DOHH2 (cell line): ENCODE measurements around the gene DIP2C.

Experiments used
- EZH2phosphoT487 ChIP-seq: fragments of 200-600 bp; sonication (generic); IDR thresholded peaks from 2 replicates; pipeline ENCODE4 v1.6.1; 2017; ENCODE audit warnings: borderline replicate concordance, mild to moderate bottlenecking, antibody characterized with exemption, low read length, moderate library complexity, mixed read lengths
- TF ChIP-seq, protein P1 (sequence below): fragments of 200-600 bp; sonication (generic); IDR thresholded peaks from one replicate; pipeline ENCODE4 v1.5.1; 2014; ENCODE audit warnings: antibody characterized with exemption, mild to moderate bottlenecking, low read depth, low read length; ENCODE audit not compliant: poor library complexity, severe bottlenecking

DNA sequence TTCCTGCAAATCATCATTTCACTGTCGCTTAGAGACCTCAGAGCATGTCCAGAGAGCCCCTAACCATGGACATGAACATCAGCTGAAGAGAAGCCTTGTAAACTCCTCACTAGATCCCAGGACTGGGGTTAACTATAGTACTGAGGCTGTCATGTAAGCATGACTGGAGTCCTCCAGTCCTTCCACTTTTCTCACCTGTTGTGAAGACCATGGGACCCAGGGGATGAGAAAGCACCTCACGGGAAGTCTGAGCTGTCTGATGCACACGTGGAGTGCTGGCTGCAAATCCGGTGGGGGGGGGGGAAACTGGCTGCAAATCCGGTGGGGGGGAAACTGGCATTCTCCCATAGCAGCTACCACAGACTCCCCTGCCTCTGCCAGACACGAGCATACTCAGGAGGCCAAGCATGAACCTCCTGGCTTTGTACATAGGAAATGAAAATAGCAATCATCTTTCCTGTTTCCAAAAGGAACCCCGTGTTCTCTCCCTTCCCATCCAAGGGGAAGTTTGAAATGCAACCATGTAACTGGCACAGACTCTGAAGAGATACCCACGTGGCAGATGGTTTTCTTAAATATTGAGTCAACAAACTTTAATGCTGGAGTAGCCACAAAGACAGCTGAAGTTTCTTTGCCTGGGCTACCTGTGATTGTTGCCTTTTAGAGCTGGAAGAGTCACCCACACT lies 292.8 kb downstream of the DIP2C start:
- TF ChIP-seq, protein P1, sequence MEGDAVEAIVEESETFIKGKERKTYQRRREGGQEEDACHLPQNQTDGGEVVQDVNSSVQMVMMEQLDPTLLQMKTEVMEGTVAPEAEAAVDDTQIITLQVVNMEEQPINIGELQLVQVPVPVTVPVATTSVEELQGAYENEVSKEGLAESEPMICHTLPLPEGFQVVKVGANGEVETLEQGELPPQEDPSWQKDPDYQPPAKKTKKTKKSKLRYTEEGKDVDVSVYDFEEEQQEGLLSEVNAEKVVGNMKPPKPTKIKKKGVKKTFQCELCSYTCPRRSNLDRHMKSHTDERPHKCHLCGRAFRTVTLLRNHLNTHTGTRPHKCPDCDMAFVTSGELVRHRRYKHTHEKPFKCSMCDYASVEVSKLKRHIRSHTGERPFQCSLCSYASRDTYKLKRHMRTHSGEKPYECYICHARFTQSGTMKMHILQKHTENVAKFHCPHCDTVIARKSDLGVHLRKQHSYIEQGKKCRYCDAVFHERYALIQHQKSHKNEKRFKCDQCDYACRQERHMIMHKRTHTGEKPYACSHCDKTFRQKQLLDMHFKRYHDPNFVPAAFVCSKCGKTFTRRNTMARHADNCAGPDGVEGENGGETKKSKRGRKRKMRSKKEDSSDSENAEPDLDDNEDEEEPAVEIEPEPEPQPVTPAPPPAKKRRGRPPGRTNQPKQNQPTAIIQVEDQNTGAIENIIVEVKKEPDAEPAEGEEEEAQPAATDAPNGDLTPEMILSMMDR = no peak
- no peak for TF ChIP-seq EZH2phosphoT487
